Measurements from ENCODE around the gene CBFA2T2. TPM values are rescaled to one million over a fixed set of nuclear protein-coding genes. Genes with fewer than 3 reads are reported as not detected.
A peak's percentile ranks its signal among the peaks of the same experiment; 100 is the strongest.
"Not testable (repeated sequence)": the region's sequence is repeated elsewhere in the genome, so short reads cannot be mapped to it uniquely, and the experiment has no call there.

CBFA2T2 gene
- polyA plus RNA-seq (ENCODE audit: insufficient read depth in 1 of 5, insufficient read length in 5 of 5, low replicate concordance in 1 of 5) = 10 to 100 TPM; 34.1 to 48.8 (median 40.5) TPM
- long read RNA-seq, donor 1, partial matches to known transcripts = 45 of 46 reads
- long read RNA-seq, donor 1, other reads (novel, unspliced or antisense) = 0 of 46 reads
- long read RNA-seq, donor 2, partial matches to known transcripts = 0 of 4 reads
- long read RNA-seq, donor 2, other reads (novel, unspliced or antisense) = 0 of 4 reads
- long read RNA-seq, donor 3, partial matches to known transcripts = 6 of 8 reads
- long read RNA-seq, donor 3, other reads (novel, unspliced or antisense) = 0 of 8 reads
- long read RNA-seq, donor 4, partial matches to known transcripts = 0 of 2 reads
- long read RNA-seq, donor 4, other reads (novel, unspliced or antisense) = 0 of 2 reads
- long read RNA-seq, donor 5, full-length matches to known transcripts = 2 of 14 reads
- long read RNA-seq, donor 5, partial matches to known transcripts = 12 of 14 reads
- long read RNA-seq, donor 5, other reads (novel, unspliced or antisense) = 0 of 14 reads
- long read RNA-seq, donor 6, full-length matches to known transcripts = 3 of 3 reads
- long read RNA-seq, donor 6, partial matches to known transcripts = 0 of 3 reads
- long read RNA-seq, donor 6, other reads (novel, unspliced or antisense) = 0 of 3 reads
- long read RNA-seq, donor 7, partial matches to known transcripts = 5 of 7 reads
- long read RNA-seq, donor 7, other reads (novel, unspliced or antisense) = 0 of 7 reads
- long read RNA-seq, donor 8 = 0 reads

DNA sequence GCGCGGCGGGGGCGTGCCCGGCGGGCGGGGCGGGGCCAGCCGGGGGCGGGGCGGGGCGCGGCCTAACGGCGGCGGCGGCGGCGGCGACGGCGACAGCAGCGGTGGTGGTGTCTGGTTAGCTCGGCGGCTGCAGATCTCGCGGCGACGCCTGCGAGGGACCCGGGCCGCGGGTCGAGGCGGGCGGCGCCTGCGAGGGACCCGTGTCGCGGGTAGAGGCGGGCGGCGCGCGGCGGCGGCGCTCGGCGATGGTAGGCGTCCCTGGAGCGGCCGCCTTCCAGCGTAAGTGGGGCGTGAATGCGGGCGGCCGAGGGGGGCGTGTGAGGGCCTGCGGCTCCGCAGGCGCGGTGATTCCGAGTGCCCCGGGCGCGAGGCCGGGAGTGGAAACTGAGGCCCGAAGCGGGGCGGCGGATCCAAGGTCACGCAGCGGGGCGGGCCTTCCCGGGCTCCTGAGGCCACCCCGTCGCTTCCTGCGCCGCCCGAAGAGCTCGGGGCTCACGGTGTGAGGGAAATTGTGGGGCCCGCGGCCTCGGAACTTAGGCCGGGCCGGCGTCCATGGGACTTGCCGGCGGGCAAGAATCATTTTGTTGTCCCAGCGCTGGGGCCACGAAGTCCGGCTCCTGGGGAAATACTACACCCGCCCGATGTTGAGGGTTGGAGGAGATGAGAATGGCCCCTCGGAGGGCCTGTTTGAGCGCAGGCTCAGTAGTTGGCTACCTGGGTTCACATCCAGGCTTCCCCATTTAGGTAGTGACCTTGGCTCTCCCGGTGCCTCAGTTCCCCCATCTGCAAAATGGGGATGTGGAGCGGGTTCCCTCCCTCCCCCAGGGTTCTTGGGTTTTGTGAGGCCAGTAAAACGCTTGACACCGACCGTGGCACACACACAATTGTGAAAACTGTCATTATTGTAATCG is at the start of gene CBFA2T2:
Gene CBFA2T2, plus strand, starts transcription at position 74 of the 911 bp plus-strand sequence. Its CDS starts 172 bp downstream, at position 246.
- peak; percentile 65 to 68 for DNase-seq

DNA sequence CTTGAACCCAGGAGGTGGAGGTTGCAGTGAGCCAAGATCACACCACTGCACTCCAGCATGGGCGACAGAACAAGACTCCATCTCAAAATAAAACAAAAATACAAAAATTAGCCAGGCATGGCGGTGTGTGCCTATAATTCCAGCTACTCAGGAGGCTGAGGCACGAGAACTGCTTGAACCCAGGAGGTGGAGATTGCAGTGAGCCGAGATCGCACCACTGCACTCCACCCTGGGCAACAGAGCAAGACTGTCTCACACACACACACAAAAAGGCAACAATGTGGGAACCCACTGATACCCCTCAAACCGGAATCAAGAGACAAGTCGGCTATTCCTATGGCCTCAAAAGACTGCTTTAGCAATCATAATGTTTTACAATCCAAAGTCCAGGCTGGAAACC is 49.3 kb upstream of the CBFA2T2 start:
- not testable (repeated sequence) for DNase-seq

DNA sequence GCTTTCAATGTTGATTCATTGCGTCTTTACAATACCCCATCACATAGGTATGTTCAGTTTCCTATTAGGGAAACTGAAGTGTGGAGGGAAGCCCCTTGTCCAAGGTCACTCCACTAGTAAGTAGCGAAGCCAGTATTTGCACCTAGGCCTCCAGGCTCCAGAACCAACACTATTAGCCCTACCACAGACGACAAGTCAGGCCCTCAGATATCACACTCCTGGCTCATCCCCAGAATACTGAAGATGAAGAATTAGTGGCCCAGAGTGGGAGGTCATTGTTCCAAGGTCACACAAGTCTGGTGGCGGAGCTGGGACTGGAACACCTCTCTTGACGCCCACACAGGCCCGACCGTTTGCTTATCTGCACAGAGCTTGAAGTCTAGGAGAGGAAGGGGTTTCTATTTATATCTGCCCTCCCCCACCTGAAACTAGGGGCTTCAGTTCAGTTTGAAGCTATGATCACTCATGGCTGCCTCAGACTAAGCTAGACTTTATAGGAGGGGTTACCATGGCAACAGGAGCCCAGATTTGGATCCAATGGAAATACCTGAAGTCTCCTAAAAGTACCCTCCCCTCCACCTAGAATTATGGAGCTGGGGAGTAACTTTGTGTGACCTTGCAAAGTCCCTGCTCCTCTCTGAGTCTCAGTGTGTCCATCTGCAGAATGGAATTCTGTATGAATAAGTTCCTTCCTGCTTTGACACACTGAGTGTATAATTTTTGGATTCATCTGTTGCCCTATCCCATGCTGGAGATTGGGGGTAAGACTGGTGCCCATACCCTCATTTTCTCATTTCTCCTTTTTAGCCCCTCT is 48.5 kb upstream of the CBFA2T2 start:
- DNase-seq = no peak

DNA sequence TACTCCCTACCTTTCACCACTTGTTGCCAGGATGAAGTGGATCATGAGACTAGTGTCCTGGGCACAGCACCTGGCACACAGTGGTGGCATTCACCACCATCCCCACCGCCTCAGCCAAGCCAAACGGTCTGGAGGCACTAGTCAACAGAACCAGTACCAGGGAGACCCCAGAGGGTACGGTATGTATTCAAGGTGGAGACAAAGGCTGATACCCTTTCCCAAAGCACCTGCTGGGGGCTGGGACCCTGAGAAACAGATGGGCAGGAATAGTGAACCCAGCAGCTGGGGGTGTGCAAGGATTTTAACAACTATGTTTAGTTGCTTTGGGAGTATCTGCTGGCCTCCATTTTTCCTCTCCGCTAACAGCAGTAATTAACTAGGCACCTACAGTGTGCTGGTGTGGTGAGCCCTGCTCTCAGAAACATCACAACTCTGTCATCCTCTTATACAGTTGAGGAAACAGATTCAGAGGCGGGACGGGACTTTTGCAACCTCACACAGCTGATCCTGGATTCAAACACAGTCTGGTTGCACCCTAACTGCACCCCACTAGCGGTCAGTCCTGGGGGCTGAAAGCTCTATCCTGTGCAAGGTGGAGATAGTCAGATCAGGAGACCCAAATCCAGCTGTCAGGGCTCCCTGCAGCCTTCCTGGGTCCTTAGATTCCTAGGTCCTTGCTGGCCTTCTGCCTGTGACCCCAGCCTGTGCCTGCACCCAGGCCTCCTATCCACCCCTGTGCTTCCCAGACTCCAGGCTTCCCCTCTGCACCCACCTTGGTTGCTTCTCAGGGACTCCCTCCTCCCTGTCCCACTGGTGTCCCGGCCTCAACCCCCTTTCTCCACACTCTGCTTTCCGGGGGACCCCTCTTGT is 47.5 kb upstream of the CBFA2T2 start:
- no peak for DNase-seq

DNA sequence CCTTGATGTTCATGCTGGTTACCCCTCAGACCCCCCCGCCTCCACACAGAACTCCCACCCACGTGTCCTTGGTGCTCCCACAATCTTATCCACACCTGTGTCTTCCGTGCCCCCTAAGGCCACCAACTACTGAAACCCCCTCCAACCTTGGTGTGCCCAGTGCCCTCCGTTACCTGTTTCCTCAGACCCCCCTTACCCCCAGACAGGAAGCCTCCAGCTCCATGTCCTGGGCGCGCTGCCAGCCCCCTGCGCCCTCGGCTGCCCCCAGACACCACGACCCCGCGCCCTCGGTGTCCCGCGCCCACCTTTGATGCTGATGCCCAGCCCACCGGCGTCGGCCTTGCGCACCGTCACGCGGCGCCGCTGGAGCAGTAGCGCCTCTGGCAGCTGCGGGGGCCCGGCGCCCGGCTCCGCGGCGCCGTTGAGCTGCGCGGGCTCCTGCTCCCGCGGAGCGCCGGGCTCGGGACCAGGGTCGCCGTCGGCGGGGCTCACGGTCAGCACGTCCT is 46.8 kb upstream of the CBFA2T2 start:
- peak in 1 of 2 donors; percentile 21 for DNase-seq

DNA sequence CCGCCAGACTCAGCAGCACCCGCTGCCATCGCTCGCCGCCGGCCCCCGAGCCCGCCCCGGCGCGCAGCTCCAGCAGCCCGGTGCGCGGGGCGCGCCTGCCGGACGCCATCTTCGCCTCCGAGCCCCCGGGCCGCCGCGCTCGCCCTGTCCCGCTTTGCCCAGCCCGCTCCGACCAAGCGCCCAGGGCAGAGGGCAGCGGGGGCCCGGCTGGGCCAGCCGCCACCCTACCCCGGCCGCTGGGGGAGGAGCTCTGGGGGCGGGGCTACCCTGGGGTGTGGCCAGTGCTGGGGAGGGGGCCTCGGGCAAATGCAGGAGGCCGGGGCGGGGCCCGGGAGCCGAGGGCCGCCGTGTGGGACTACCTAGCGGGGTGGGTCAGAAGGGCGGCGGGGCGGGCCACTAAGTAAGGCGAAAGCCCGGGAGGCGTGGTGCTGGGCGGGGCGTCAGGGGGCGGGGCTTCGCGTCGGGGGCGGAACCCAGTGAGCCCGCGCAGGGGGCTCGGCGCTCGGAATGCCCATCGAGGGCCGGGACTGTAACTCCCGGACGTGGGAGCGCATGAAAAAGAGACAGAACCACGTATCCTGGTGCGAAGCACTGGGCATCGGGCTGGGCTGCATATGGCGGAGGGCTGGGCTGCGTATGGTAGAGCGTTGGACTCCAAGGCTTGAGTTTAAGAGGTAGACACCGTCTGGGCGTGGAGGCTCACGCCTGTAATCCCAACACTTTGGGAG is 46.2 kb upstream of the CBFA2T2 start, which contains the start of gene SNTA1:
Gene SNTA1, minus strand, starts transcription at position 252 of the 728 bp plus-strand sequence. Its CDS starts 143 bp downstream, at position 109.
- peak; percentile 70 for DNase-seq

DNA sequence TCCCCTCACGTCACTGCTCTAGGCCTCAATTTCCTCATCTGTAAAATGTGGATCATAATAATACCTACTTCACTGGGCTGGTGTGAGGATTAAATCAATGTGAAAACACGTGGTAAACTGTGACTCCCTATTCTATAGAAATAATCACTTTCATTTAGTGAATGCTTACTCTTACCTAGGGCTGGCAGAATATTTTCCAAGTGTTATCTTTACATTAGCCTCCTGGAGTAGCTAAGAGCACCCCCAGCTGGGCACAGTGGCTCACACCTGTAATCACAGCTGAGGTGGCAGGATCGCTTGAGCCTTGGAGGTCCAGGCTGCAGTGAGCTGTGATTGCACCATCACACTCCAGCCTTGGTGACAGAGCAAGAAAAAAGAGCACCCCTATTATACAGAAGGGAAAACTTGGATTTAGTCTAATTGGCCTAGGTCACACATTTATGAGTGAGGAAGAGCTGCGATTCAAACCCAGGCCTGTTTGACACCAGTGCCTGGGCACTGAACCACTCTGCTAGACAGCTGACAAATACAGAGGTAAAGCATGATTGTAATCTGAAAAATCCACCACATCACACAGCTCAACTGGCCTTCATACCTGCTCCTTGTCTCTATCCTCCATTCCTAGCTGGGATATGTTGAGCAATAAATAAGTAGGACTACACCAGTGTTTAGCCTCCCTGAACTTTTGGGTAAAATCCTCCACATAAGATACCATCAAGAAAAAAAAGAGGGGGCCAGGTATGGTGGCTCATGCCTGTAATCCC is 44.9 kb upstream of the CBFA2T2 start:
- DNase-seq = no peak

DNA sequence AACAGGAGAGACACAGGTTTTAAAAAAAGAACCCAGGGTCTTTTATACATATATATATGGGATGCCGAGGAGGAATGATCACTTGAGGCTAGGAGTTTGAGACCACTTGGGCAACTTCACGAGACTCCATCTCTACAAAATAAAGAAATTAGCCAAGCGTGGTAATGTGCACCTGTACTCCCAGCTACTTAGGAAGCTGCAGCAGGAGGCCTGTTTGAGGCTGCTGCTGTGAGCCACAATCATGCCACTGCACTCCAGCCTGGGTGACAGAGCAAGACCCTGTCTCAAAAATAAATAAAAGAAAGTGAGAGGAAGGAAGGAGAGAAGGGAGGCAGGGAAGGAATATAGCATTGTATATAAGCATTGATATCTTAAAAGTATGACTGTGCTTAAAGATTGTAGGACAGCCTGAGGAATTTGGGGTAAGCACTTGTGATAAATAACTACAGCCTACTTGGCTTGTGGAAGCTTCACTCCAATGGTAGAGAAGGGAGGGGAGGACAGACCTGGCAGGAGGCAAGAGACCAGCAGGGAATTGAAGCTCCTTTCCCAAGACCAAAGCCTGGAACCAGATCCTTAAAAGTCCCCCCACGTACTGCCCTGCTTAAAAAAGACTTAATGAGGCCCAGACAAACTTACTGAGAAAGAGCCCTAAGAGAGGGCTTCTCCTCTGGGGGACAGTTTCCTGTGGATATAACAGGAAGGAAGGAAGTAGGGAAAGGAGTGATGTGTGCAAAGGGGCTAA is 43.8 kb upstream of the CBFA2T2 start:
- no peak for DNase-seq

DNA sequence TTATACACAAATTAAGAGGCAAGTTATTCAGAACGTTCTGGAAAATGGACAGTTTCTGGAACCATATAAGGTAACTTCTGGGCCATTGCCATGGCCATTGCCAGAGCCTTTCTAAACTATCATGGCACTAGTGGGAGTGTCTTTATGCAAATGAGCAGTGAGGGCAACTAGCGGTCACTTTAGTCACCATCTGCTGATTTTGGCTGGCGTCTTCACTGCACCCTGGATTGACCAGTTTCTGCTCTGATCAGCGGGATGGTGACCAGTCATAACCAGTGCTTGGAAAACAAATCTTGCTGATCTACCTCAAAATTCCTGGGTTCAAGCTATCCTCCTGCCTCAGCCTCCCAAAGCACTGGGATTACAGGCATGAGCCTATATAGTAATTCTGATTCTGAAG is 39.0 kb upstream of the CBFA2T2 start:
- DNase-seq = no peak

DNA sequence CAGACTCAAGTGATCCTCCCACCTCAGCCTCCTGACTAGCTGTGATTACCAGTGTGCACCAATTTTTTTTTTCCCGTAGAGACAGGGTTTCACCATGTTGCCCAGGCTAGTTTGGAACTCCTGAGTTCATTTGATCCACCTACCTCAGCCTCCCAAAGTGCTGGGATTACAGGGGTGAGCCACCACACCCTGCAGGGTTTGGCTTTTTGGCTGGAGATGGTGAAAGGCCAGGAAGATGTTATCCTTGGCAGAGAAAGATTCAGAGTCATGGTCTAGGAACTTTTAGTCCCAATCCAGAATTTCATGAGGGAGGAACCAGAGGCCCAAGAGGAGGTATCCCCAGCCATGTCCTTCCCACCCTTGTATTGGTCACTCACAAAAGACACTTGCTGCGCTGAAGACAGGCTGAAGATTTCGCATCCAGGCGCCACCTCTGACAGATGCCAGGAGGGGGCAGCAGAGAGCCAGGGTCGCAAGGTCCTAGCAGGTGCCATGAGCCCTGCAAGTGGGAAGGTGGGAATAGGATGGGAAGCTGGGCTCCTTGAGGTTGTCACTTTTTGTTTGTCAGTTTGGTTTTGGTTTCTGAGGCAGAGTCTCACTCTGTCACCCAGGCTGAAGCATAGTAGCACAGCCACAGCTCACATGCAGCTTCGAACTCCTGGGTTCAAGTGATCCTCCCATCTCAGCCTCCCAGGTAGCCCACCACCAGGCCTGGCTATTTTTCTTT is 32.8 kb upstream of the CBFA2T2 start:
- DNase-seq = peak; percentile 58 to 71

DNA sequence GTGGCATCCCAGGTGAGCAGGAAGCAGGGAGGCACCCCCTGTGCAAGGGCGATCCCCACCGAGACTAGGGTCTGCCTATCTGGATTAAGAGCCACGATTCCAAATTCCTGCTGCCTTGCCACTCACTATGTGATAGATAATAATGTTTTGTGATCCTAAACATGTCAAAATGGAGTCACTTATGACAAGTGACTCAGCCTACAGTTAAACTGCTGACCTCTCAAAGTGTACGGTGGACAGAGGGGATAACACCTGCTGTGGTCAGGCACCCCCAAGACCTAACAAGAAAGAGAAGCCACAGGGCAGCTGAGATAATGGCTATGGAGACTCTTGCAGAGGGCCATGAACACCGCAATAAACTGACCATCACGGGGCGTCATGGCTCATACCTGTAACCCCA is 30.3 kb upstream of the CBFA2T2 start:
- DNase-seq = no peak

DNA sequence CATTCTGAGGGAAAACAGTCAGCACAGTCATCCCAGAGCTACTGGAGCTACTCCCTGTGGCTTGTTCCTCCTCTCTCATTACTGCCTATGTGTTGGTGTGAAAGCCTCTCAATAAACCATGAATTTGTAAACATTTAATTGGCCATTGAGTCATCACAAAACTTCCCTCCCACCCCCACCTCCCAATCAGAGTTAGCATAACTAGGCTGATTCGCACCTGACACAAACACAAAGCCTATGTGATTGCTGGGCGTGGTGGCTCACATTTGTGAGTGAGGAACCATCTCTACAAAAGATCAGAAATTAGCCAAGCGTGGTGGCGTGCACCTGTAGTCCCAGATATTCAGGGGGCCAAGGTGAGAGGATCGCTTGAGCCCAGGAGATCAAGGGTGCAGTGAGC is 29.2 kb upstream of the CBFA2T2 start:
- no peak for DNase-seq

DNA sequence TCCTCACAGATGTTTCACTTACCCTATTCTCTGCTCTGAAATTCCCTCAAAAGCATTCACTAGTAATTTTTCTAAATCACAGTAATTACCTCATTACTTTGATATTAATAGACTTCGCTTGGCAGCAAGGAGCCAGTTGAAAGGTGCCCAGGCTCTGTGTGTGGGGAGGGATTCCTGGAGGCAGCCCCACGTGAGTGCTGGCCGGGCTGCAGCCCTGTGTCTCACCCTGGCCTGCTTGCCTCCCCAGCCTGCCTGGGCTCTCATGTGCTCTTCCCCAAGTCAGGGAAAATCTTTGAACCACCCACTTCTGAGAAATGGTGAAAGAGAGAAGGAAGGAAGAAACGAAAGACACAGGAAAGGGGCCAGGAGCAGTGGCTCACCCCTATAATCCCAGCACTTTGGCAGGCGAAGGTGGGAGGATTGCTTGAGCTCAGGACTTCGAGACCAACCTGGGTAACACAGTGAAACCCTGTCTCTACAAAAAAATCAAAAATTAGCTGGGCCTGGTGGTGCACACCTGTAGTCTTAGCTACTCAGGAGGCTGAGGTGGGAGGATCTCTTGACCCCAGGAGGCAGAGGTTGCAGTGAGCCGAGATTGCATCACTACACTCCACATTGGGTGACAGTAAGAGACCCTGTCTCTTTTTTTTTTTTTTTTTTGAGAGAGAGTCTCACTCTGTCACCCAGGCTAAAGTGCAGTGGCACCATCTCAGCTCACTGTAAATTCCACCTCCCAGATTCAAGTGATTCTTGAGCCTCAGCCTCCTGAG is 26.4 kb upstream of the CBFA2T2 start:
- no peak for DNase-seq

DNA sequence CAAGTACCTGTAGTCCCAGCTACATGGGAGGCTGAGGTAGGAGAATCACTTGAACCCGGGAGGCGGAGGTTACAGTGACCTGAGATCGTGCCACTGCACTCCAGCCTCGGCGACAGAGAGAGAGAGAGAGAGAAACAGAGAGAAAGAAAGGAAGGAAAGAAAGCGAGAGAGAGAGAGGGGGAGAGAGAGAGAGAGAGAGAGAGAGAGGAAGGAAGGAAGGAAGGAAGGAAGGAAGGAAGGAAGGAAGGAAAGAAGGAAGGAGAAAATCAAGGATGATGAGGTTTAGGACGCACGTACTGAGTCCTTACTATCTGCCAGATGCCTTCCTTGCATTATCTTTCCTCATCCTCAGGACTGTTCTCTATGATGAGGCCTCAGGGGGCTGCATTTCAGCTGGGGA is 25.1 kb upstream of the CBFA2T2 start:
- not testable (repeated sequence) for DNase-seq

DNA sequence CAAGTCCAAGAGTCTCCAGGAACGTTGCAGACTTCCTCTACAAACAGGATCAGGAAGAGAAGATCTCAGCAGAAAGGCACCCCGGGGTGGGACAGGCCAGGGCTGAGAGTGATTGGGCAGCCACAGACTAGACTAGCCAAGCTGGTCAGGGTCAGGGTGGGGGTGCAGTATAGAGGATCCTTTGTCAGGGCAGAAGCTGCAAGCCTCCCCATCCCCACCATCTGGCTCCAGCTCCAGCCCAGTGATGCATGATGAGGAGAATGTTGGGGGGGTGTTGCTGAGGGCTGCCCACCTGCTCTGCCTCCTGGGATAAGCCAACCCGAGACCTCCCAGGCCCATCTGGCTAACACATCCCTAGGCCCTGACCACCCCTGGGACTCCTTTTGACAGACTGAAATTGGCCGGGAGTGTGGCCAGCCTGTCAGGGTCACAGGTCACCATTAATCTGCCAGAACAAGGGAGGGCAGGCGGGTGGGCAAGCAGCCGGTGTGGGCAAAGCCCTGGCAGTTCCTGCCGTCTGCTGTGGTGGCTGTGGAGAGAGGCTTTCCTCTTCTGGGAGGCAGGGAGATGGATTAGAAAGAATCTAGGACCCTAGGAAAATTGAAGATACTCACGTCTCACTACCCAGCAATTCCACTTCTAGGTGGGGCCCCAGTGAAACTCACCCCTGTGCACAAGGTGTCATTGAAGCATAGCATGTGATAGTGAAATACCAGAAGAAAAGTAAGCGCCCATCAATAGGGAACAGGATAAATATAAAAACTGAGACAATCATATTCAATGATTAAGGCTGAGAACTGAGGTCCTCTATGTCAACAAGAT is 24.2 kb upstream of the CBFA2T2 start:
- DNase-seq = no peak
